Activated CD4-positive, alpha-beta T cell treated with anti-CD3 and anti-CD28 coated beads for 36 hours (primary cell): ENCODE data around the gene RNF223. TPM values are rescaled to one million over a fixed set of nuclear protein-coding genes. Genes with fewer than 3 reads are reported as not detected.
A peak's percentile ranks its signal among the peaks of the same experiment; 100 is the strongest.
"Not testable (repeated sequence)": the region's sequence is repeated elsewhere in the genome, so short reads cannot be mapped to it uniquely, and the experiment has no call there.

Experiments
- ATAC-seq: fragments of 200-7000 bp; cut with Tn5 transposase; one replicate; pipeline ENCODE4 v1.10.0; 2021; ENCODE audit warnings: mild to moderate bottlenecking, moderate library complexity
- CTCF ChIA-PET: fragments of 350-600 bp; sonication (Branson Sonifier 250); formaldehyde crosslinking; loops from one replicate; lab custom pipeline; 2021; ENCODE audit warnings: antibody characterized with exemption; lab: Charles Lee
- POLR2A ChIA-PET: fragments of 350-600 bp; sonication (Branson Sonifier 250); formaldehyde crosslinking; loops from one replicate; lab custom pipeline; 2021; ENCODE audit warnings: antibody characterized with exemption, inconsistent platforms; lab: Charles Lee
- DNase-seq: peaks from one replicate; pipeline ENCODE4 v3.0.0-alpha.2; 2020
- H3K27ac Mint-ChIP-seq: one replicate; pipeline ENCODE4 v1.8.0; 2021; ENCODE audit warnings: mixed read lengths
- H3K27me3 Mint-ChIP-seq: one replicate; pipeline ENCODE4 v1.8.0; 2021; ENCODE audit warnings: mixed read lengths
- H3K36me3 Mint-ChIP-seq: one replicate; pipeline ENCODE4 v1.8.0; 2021; ENCODE audit warnings: low read depth, mixed read lengths
- H3K4me1 Mint-ChIP-seq: one replicate; pipeline ENCODE4 v1.8.0; 2021; ENCODE audit warnings: mixed read lengths
- H3K4me3 Mint-ChIP-seq: one replicate; pipeline ENCODE4 v1.8.0; 2021; ENCODE audit warnings: mild to moderate bottlenecking, moderate library complexity, mixed read lengths
- H3K9me3 Mint-ChIP-seq: one replicate; pipeline ENCODE4 v1.8.0; 2021; ENCODE audit warnings: low read depth, mixed read lengths
- intact Hi-C, 2 experiments: fragments of 100-400 bp; cut with DNase I in 1 of 2; cut with micrococcal nuclease in 1 of 2; formaldehyde crosslinking; loops; one replicate each; pipeline versions ENCODE4 v1.14.2 to v1.15.1; 2022 to 2024; cut with DNase I, micrococcal nuclease
- total RNA-seq, 2 experiments: library from RNA; stranded (reverse); gene quantifications; one replicate each; pipeline ENCODE4 v1.2.3, GENCODE V29; 2021

RNF223 gene
- total RNA-seq, 2 experiments from 2014 or later, result not detected

- POLR2A ChIA-PET, result no interaction called here
- intact Hi-C loops, result loop anchor here in 1 of 2 experiments (2.0 kb wide), 2 partner anchors 29 to 77 kb away; no protein-coding TSS in a partner anchor
- no peaks in the 10 kb centered on the region for H3K9me3 Mint-ChIP-seq
- CTCF ChIA-PET, result interaction anchor here (0.9 to 1.2 kb wide), 2 partner anchors 28 to 46 kb away, joined by 3 read pairs; no protein-coding TSS in a partner anchor
- peaks cover 24% of the 10 kb centered on the region for H3K36me3 Mint-ChIP-seq
- H3K27ac Mint-ChIP-seq, result peak overlapping the region; percentile 42
- peaks cover 20% of the 10 kb centered on the region for H3K27me3 Mint-ChIP-seq
- ATAC-seq (no peak), DNase-seq (peak; percentile 32)
- peaks cover 36% of the 10 kb centered on the region for H3K4me1 Mint-ChIP-seq
- H3K4me3 Mint-ChIP-seq, result peak overlapping the region; percentile 82
Observed at GRCh38 chr1:1061682-1062345, 12.3 kb downstream of the RNF223 start.

GRCh38 chr1:1060281-1061000 lies 13.7 kb downstream of the RNF223 start:
- H3K36me3 Mint-ChIP-seq, result peaks cover 21% of the 10 kb centered on the region
- ChIA-PET POLR2A (no interaction called here), CTCF (interaction anchor here (0.6 to 0.9 kb wide), 2 partner anchors 63 to 68 kb away, joined by 3 to 4 read pairs; no protein-coding TSS in a partner anchor)
- peaks cover 20% of the 10 kb centered on the region for H3K27me3 Mint-ChIP-seq
- ATAC-seq, result no peak
- intact Hi-C loops, result no loop called here
- H3K4me3 Mint-ChIP-seq, result peak overlapping the region; percentile 82
- no peaks in the 10 kb centered on the region for H3K9me3 Mint-ChIP-seq
- peaks cover 32% of the 10 kb centered on the region for H3K4me1 Mint-ChIP-seq
- DNase-seq, result no peak
- no peak overlapping the region for H3K27ac Mint-ChIP-seq

GRCh38 chr1:1059494-1060280 lies 14.4 kb downstream of the RNF223 start:
- ChIA-PET POLR2A (no interaction called here), CTCF (interaction anchor here (0.6 to 0.9 kb wide), 2 partner anchors 63 to 67 kb away, joined by 3 to 4 read pairs; no protein-coding TSS in a partner anchor)
- Mint-ChIP-seq H3K36me3 (peaks cover 19% of the 10 kb centered on the region), H3K27me3 (peaks cover 20% of the 10 kb centered on the region), H3K27ac (no peak overlapping the region), H3K4me3 (peak overlapping the region; percentile 82), H3K4me1 (peaks cover 29% of the 10 kb centered on the region), H3K9me3 (no peaks in the 10 kb centered on the region)
- ATAC-seq, result peak; percentile 51
- DNase-seq, result peak; percentile 95
- intact Hi-C loops, result loop anchor here (1.0 to 2.0 kb wide), 10 partner anchors 10 to 290 kb away; partner anchors contain the start of genes C1orf159 (in 1 of the 2), DVL1 (in 1 of the 2), KLHL17 (in 1 of the 2) and PUSL1 (in 1 of the 2)

- DNase-seq (peak; percentile 75), ATAC-seq (peak; percentile 27)
- CTCF ChIA-PET, result interaction anchor here (0.7 to 0.8 kb wide), 2 partner anchors 11 to 44 kb away, joined by 3 read pairs; no protein-coding TSS in a partner anchor
- Mint-ChIP-seq H3K4me3 (peak overlapping the region; percentile 72), H3K27me3 (peaks cover 20% of the 10 kb centered on the region), H3K36me3 (peaks cover 19% of the 10 kb centered on the region), H3K27ac (peak overlapping the region; percentile 25), H3K4me1 (peaks cover 25% of the 10 kb centered on the region), H3K9me3 (no peaks in the 10 kb centered on the region)
- intact Hi-C loops, result loop anchor here (1.0 to 2.0 kb wide), 10 partner anchors 10 to 290 kb away; partner anchors contain the start of genes C1orf159 (in 1 of the 2), DVL1 (in 1 of the 2), KLHL17 (in 1 of the 2) and PUSL1 (in 1 of the 2)
- POLR2A ChIA-PET, result no interaction called here
Observed at GRCh38 chr1:1058921-1059493, 15.1 kb downstream of the RNF223 start.

- H3K27ac Mint-ChIP-seq, result peak overlapping the region; percentile 37
- peak overlapping the region; percentile 72 for H3K4me3 Mint-ChIP-seq
- H3K9me3 Mint-ChIP-seq, result no peaks in the 10 kb centered on the region
- H3K36me3 Mint-ChIP-seq, result peaks cover 17% of the 10 kb centered on the region
- peaks cover 20% of the 10 kb centered on the region for H3K27me3 Mint-ChIP-seq
- ATAC-seq, result no peak
- H3K4me1 Mint-ChIP-seq, result peaks cover 24% of the 10 kb centered on the region
- DNase-seq, result no peak
- intact Hi-C loops, result loop anchor here in 1 of 2 experiments (2.0 kb wide), 1 partner anchor 17 kb away; no protein-coding TSS in a partner anchor
- ChIA-PET CTCF (interaction anchor here (0.7 to 0.8 kb wide), 2 partner anchors 11 to 44 kb away, joined by 3 read pairs; no protein-coding TSS in a partner anchor), POLR2A (interaction anchor here (0.6 kb wide), 2 partner anchors 66 to 114 kb away, joined by 3 to 6 read pairs; no protein-coding TSS in a partner anchor)
Observed at GRCh38 chr1:1058088-1058905, 15.8 kb downstream of the RNF223 start.

- H3K9me3 Mint-ChIP-seq, H3K27ac Mint-ChIP-seq, CTCF ChIA-PET, DNase-seq, ATAC-seq: not testable (repeated sequence)
- peaks cover 20% of the 10 kb centered on the region for H3K27me3 Mint-ChIP-seq
- peak overlapping the region; percentile 36 for H3K4me3 Mint-ChIP-seq
- H3K36me3 Mint-ChIP-seq, result peaks cover 15% of the 10 kb centered on the region
- H3K4me1 Mint-ChIP-seq, result peaks cover 20% of the 10 kb centered on the region
- intact Hi-C loops, result loop anchor here in 1 of 2 experiments (2.0 kb wide), 1 partner anchor 17 kb away; no protein-coding TSS in a partner anchor
- POLR2A ChIA-PET, result interaction anchor here (0.6 kb wide), 1 partner anchor 114 kb away, joined by 3 read pairs; no protein-coding TSS in a partner anchor
Observed at GRCh38 chr1:1057769-1058087, 16.4 kb downstream of the RNF223 start.

GRCh38 chr1:1055841-1056736 lies 18.0 kb downstream of the RNF223 start:
- no peak overlapping the region for H3K4me3 Mint-ChIP-seq
- no peak for ATAC-seq

GRCh38 chr1:1054971-1055370 lies 19.1 kb downstream of the RNF223 start:
- no peak for ATAC-seq
- Mint-ChIP-seq H3K4me1 (peaks cover 7% of the 10 kb centered on the region), H3K27ac (no peak overlapping the region), H3K36me3 (no peaks in the 10 kb centered on the region), H3K4me3 (no peak overlapping the region), H3K9me3 (no peaks in the 10 kb centered on the region), H3K27me3 (peaks cover 15% of the 10 kb centered on the region)
- intact Hi-C loops, result no loop called here
- no peak for DNase-seq
- CTCF ChIA-PET, result no interaction called here
- POLR2A ChIA-PET, result no interaction called here

More at GRCh38 chr1:1055841-1056736, 18.0 kb downstream of the RNF223 start:
- CTCF ChIA-PET, result interaction anchor here (1.0 kb wide), 1 partner anchor 19 kb away, joined by 4 read pairs; no protein-coding TSS in a partner anchor
- H3K27ac Mint-ChIP-seq, result no peak overlapping the region
- intact Hi-C loops, result no loop called here
- peaks cover 20% of the 10 kb centered on the region for H3K27me3 Mint-ChIP-seq
- H3K9me3 Mint-ChIP-seq, result no peaks in the 10 kb centered on the region
- H3K4me1 Mint-ChIP-seq, result peaks cover 16% of the 10 kb centered on the region
- POLR2A ChIA-PET, result no interaction called here
- no peak for DNase-seq
- H3K36me3 Mint-ChIP-seq, result peaks cover 9% of the 10 kb centered on the region

GRCh38 chr1:1054099-1054700 lies 19.9 kb downstream of the RNF223 start:
- Mint-ChIP-seq H3K9me3 (no peaks in the 10 kb centered on the region), H3K4me1 (peaks cover 7% of the 10 kb centered on the region), H3K27me3 (peaks cover 14% of the 10 kb centered on the region), H3K4me3 (no peak overlapping the region), H3K36me3 (no peaks in the 10 kb centered on the region), H3K27ac (no peak overlapping the region)
- ChIA-PET POLR2A (no interaction called here), CTCF (no interaction called here)
- intact Hi-C loops, result no loop called here
- DNase-seq (no peak), ATAC-seq (no peak)
